ENCODE results near the gene MRPL42.
"Not testable (repeated sequence)": the region's sequence is repeated elsewhere in the genome, so short reads cannot be mapped to it uniquely, and the experiment has no call there.

The MRPL42 gene

GRCh38 chr12:93447555-93448290 is 19.6 kb upstream of the MRPL42 start:
- no peak for DNase-seq (ENCODE audit: low read depth)

- DNase-seq (ENCODE audit: low read depth), result no peak
Observed at GRCh38 chr12:93448796-93449195, 18.5 kb upstream of the MRPL42 start.

GRCh38 chr12:93449277-93449676 is 18.0 kb upstream of the MRPL42 start:
- no peak for DNase-seq (ENCODE audit: low read depth)

GRCh38 chr12:93451423-93452158 is 15.7 kb upstream of the MRPL42 start:
- DNase-seq (ENCODE audit: low read depth), result no peak

- no peak for DNase-seq (ENCODE audit: low read depth)
Observed at GRCh38 chr12:93453633-93454032, 13.7 kb upstream of the MRPL42 start.

- DNase-seq (ENCODE audit: low read depth), result no peak
Observed at GRCh38 chr12:93456077-93456476, 11.2 kb upstream of the MRPL42 start.

GRCh38 chr12:93459097-93459496 is 8.2 kb upstream of the MRPL42 start:
- DNase-seq (ENCODE audit: low read depth), result no peak

- DNase-seq (ENCODE audit: low read depth), result no peak
Observed at GRCh38 chr12:93460003-93460402, 7.3 kb upstream of the MRPL42 start.

- no peak for DNase-seq (ENCODE audit: low read depth)
Observed at GRCh38 chr12:93460902-93461301, 6.4 kb upstream of the MRPL42 start.

GRCh38 chr12:93461503-93461902 is 5.8 kb upstream of the MRPL42 start:
- no peak for DNase-seq (ENCODE audit: low read depth)

GRCh38 chr12:93465841-93466240 is 1.5 kb upstream of the MRPL42 start:
- no peak for DNase-seq (ENCODE audit: low read depth)

- DNase-seq (ENCODE audit: low read depth), result no peak
Observed at GRCh38 chr12:93466625-93467350, 526 bp upstream of the MRPL42 start.

- no peak for DNase-seq (ENCODE audit: low read depth)
Observed at GRCh38 chr12:93468008-93468371, 676 bp downstream of the MRPL42 start.

- no peak for DNase-seq (ENCODE audit: low read depth)
Observed at GRCh38 chr12:93469386-93469785, 2.1 kb downstream of the MRPL42 start.

GRCh38 chr12:93476555-93476954 is 9.2 kb downstream of the MRPL42 start:
- DNase-seq (ENCODE audit: low read depth), result no peak

GRCh38 chr12:93482721-93483120 is 15.4 kb downstream of the MRPL42 start:
- no peak for DNase-seq (ENCODE audit: low read depth)

GRCh38 chr12:93483151-93483807 is 16.0 kb downstream of the MRPL42 start:
- DNase-seq (ENCODE audit: low read depth), result no peak

GRCh38 chr12:93484315-93484981 is 17.1 kb downstream of the MRPL42 start:
- DNase-seq (ENCODE audit: low read depth), result no peak

- not testable (repeated sequence) for DNase-seq (ENCODE audit: low read depth)
Observed at GRCh38 chr12:93492808-93493207, 25.5 kb downstream of the MRPL42 start.

- no peak for DNase-seq (ENCODE audit: low read depth)
Observed at GRCh38 chr12:93494096-93494495, 26.8 kb downstream of the MRPL42 start.

- no peak for DNase-seq (ENCODE audit: low read depth)
Observed at GRCh38 chr12:93497456-93497855, 30.1 kb downstream of the MRPL42 start.

- DNase-seq (ENCODE audit: low read depth), result not testable (repeated sequence)
Observed at GRCh38 chr12:93498813-93499212, 31.5 kb downstream of the MRPL42 start.
